HG03460 (cell line): ENCODE results near the gene SGCA.

Experiments used
- ATAC-seq: cut with Tn5 transposase; IDR thresholded peaks from one replicate; pipeline ENCODE4 v1.9.1; 2021; ENCODE audit not compliant: unreplicated experiment

The SGCA gene

DNA sequence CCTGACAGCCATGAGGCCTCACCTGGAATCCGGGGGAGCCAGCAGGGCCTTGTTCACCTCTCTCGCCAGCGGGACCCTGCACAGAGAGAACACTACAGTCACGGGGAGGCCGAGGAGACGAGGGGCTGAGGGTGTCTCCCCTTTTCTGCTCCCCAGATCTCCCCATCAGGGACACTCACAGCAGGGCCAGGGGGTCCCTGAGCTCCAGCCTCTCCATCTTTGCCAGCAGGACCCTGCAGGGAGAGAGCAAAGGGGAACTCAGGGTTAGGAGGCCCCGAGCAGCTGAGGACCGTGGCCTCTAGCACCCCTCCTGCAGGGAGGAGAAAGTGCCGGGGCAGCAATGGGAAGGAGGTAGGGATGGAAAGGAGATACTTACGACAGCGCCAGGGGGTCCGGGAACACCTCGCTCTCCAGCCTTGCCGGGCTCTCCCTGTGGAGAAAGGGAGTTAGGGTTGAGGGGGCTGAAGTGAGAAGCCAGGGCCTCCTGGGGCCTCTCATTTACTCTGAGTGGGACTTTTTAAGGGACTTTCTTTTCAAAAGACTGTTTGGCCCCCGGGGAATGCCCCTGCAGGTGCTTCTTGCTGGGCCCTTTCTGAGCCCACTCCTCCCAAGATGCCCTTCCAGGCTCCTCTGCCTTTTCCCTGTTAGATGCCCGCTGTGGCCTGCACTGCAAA is 26.9 kb downstream of the SGCA start:
- ATAC-seq, result no peak

DNA sequence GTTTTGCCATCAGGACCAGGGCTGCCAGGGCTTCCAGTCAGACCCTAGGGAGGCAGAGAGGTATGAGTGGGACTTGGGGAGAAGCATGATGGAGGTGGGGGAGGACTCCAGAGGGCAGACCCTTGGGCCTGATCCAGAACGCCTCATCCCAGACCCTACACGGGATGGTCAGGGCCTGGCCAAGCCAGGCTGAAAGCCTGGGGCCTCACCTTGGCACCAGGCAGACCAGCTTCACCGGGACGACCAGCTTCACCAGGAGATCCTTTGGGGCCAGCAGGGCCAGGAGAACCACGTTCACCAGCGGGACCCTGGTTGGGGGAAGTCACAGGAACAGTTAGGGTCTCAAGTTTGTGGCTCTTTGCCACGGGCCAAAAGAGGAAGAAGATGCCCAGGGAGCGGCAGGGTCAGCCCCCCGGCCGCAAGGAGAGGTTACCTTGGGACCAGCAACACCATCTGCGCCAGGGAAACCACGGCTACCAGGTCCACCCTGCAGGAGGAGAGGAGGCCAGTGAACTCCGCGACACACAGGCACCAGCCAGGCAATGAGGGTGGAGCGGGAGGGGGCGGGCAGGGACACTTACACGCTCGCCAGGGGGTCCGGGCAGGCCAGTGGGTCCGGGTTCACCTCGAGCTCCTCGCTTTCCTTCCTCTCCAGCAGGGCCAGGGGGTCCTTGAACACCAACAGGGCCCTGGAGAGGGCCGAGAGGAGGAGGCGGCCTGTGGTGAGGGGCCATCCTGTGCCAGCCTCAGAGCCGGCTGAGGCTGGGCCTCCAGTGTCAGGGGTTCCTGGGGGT is 28.5 kb downstream of the SGCA start:
- no peak for ATAC-seq

DNA sequence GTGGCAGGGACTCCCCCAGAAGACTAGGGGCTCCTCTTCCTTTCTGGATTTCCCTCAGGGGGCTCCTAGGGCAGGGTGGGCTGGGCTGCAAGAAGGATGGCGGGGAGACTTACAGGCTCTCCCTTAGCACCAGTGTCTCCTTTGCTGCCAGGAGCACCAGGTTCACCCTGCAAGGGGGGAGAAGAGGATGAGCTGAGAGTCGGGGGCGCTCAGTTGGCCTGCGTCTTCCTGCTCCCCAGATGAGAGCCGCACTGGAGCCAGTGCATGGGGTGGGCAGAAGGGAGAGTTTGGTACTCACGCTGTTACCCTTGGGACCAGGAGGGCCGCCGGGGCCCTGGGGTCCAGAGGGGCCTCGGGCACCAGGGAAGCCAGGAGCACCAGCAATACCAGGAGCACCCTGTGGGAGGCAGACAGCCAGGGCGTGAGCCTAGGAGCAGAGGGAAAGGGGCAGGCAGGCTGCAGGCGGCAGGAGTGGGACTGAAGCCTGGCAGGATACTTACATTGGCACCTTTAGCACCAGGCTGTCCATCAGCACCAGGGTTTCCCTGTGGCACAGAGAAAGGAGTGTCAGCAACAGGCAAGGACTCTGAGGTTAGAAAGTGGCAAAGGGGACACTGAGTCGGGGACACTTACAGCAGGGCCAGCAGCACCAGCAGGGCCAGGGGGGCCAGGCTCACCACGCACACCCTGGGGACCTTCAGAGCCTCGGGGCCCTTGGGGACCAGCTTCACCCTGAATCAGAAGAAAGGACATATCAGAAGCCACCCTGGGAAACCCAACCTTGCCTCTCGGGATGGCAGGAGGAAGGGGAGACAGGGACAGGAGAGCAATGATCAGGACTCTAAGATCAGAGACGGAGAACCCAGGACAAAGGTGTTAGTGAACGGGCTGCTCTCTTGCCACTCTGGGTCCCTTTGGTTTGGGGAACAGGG is 29.4 kb downstream of the SGCA start:
- ATAC-seq, result no peak

DNA sequence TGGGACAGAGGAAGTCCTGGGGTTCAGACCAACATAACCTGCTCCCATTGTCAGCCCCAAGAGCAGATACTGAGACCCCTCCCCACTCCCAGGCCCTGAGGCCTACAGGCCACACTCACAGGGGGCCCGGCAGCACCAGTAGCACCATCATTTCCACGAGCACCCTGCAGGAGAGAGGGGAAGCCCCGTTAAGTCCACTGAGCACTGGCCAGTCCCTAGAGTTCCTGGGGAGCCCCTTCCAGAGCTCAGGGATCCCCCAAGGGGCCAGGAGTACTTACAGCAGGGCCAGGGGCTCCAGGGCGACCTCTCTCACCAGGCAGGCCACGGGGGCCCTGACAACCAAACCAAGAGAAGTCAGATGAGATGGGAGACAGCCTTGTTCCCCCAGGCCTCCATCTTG is 30.2 kb downstream of the SGCA start:
- ATAC-seq, result no peak

DNA sequence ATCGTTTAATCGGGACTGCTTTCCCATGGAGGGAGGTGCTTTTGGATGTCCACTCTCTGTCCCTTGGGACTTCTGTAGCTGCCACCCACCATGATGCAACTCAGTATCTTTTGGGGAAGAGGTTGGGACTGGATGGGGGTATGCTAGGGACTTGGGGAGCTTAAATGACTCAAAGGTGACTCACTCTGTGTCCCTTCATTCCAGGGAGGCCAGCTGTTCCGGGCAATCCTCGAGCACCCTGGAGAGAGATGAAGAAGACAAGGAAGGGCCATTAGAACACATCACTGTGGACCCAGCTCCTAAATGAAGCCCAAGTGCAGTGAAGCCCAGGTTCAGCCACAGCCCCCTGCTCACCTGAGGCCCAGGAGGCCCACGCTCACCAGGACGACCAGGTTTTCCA is 31.0 kb downstream of the SGCA start:
- no peak for ATAC-seq

DNA sequence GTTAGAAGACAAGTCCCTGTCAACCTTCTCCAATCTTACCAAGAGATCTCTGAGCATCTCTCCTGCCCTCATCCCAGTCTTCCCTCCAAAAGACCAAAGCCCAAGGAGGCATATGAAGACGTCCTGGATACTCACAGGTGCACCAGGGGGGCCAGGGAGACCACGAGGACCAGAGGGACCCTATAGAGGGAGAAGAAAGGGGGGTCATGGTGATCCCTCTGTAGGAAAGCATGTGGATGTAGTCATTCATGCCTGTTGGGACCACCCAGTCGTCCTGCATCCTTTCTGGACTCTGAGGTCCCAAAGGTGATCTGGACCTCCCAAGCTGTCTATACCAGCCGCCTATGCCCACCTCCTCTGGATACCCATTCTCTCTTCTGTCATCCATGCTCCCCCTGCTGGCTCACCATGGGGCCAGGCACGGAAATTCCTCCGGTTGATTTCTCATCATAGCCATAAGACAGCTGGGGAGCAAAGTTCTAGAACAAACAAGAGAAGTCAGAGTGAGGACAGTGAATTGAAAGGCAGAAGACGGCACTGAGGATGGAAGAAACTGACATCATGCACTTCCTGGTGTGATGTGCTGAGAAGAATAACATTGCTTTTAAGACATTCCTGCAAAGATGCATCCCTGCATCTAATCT is 32.3 kb downstream of the SGCA start:
- ATAC-seq, result no peak

DNA sequence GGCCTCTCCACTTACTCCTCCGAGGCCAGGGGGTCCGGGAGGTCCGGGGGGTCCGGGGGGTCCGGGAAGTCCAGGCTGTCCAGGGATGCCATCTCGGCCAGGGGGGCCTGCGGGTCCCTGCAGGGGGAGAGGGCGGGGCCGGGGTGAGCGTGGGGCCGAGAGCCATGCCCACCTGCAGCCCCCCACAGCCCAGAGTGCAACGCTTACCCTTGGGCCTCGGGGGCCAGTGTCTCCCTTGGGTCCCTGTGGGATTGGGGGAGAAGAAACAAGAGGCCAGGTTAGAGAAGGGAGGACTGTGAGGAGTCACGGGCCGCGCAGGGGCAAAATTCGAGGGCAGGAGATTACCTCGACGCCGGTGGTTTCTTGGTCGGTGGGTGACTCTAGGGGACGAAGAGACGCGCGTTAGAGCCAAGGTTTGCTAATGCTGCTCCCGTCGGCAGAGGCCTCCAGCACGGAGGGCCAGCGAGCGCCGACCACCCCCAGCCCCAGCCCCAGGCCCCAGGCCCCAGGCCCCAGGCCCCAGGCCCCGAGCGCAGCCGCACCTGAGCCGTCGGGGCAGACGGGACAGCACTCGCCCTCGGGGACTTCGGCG is 33.5 kb downstream of the SGCA start:
- no peak for ATAC-seq

DNA sequence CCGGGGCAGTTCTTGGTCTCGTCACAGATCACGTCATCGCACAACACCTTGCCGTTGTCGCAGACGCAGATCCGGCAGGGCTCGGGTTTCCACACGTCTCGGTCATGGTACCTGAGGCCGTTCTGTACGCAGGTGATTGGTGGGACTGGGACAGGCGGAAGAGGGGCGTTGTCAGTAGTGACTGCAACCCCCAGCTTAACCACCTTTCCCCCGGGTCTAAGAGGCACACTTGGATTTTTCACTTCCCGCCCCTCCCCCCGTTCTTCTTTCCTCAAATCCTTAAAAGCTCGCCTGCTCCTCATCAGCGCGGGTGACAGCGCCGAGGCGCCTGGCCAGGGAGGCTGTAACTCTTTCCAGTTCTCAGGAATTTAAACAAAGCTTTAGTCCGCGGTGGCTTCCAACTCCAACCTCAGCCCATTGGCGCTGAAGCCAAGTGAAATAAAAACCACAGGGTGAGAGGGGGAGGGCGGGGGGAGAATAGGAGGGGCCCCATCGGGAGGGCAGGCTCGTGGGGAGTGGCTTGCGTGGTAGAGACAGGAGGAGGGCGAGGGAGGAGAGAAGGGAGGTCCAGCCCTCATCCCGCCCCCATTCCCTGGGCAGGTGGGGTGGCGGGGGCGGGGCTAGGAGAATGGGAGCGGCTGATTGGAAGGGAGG is 34.1 kb downstream of the SGCA start:
- peak; percentile 18 for ATAC-seq

DNA sequence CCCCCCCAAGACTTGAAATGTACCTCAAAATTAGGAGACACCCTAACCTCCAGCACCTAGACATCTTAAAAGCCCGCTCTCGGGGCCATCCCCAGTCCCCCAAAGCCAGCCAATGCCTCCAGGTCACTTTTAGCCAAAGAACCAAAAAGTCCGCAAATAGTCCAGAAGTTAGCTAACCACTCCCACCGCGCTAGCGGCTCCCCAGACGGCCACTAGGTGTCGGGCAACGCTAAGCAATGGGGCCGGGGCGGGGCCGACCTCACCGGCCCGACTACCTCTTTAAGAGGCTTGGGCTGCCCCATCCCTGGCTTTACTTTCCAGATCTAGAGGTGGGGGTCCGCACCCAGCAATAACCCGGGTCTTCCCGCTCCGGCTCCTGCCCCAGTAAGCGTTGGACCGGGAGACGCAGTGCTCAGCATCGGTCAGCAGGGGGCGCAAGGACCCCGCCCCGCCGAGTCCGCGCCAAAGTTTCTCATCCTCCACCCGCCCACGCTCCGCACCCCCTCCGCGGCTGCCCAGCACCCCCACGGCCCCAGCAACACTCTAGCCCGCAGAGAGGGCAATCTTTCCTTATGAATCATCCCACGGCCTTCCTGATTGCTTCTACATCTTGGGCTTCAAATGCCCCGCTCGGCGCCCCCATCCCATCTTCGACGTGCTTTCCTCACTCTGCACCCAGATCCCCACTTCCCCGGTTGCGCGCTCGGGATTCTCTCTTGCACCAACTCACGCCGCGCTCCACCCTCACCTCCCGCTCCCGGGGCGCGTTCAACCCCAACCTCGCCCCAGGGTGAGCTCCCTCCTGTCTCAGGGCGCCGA is 34.9 kb downstream of the SGCA start:
- peak; percentile 60 for ATAC-seq

DNA sequence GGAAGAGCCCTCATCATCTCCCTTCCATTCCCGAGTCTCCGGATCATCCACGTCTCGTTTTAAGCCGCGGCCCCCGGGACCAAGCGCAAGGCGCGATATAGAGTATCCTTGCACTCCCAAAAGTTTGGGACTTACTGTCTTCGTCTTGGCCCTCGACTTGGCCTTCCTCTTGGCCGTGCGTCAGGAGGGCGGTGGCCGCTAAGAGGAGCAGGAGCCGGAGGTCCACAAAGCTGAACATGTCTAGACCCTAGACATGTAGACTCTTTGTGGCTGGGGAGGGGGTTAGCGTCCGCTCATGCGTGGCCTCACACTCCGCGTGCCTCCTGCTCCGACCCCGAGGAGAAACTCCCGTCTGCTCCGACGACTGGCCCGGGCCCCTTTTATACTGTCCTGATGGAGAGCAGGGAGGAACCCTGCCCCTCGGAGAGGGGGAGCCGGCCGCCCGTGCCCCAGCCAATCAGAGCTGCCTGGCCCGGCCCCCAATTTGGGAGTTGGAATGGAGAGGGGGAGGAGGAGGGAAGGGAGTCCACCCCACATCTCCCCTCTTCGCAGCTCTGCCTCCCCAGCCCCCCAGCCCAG is 35.6 kb downstream of the SGCA start, which contains the start of gene COL1A1:
TSS of gene COL1A1 (minus strand) at position 356 of the 579 bp plus-strand sequence. CDS start at position 238, 118 bp downstream.
- ATAC-seq, result no peak

DNA sequence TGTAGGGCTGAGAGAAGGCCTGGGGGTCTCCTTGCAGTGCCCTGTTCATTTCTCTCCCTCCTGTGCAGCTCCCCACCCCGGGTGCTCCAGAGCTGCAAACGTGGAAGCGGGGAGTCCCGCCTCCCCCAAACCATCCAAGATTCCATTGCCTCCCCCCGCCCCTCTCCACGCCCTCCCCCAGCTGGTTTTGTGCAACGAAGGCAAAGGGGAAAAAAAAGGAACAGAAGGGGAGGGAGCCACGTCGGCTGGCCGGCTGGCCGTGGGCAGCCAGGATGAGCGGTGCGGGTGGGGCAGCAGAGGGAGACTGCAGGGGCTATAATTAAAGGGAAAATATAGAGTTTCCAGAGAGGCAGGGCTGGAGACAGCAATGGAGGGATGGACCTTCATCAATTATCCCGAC is 37.3 kb downstream of the SGCA start:
- no peak for ATAC-seq

DNA sequence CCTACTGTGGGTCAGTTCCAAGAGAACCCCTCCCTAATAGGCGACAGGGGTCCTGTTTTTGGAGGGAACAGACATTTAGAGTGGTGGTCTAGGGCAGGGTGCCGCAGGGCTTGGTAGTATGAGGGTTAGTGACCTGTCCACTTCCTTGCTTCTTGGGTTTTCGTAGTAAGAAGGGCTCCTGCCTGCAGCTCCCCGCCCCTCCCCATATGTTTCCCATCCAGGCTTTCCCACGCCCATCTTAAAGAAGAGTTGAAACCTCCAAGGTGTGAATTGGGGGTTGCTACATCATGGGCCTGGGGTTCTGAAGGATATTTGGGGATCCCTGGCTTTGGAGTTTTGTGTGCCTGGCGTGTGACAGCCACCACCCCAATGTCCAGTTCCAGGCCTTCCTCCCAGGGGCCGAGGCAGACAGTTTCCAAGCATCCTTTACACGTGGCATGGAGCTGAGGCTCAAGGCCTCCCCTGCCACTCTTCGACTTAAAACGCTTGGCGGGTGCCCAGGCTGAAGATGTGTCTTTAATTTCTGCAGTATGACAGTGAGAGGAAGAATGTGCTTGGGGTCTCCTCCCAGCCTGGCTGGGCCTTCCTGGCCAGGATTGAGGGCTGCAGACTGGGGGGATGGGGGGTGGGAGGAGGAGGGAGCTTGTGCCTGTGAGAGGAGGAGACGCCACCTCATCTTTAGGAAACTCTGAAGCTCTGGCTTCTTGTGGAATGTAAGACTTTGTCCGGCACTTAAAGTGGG is 38.0 kb downstream of the SGCA start:
- ATAC-seq, result no peak

DNA sequence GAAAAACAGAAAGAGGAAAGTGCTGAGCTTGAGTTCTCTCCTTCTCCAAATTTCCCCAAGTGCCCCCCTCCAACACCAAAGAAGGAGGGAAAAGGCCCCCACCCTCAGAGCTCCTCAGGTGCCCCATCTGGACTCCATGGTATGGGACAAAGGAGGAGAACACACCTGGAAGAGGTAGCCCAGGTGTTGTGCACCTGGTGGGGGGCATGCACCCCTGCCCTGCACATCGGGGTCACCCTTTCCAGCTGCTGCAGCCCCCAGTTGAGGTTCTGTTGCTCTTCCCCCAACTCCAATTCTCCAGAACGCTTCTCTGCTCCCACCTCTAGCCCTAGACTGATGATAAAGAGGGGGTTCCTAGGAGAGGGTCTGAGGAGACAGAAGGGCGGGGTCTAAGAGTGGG is 38.6 kb downstream of the SGCA start:
- no peak for ATAC-seq

DNA sequence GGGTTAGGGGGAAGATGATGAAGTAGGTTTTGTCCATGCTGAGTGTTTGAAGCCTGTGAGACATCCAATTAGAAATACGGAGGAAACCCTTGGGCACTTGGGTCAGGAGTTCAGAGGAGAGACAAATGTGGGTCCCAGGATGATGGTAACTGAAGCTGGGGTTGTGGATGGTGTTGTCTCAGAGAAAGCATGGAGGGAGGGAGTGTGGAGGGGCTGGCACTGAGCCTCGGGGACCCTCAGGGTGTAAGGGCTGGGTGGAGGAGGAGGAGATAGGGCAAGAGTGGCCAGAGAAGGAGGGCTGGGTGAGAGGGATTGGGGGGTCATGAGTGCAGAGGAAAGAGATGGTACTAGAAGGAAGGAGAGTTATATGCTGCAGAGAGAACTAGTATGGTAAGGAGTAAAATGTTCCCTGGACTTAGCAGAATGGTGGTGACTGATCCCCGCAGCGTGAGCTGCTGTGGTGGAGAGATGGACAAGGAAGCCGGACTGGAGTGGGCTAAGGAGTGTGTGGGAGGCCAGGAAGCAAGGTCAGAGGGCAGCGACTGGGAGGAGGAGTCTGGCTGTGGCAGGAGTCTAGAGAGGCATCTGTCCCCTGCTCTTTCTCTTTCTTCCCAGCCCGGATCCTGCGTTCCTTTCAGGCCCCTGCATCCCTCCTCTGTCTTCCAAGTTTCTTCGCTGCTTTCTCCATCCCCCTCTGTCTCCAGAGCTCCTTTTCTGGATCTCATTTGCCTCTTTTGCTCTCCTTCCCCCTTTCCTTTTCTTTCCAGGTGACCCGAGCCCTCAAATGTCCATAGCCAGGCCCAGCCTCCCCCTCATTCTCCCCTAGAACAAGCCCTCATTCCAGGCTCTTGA is 39.5 kb downstream of the SGCA start:
- no peak for ATAC-seq

DNA sequence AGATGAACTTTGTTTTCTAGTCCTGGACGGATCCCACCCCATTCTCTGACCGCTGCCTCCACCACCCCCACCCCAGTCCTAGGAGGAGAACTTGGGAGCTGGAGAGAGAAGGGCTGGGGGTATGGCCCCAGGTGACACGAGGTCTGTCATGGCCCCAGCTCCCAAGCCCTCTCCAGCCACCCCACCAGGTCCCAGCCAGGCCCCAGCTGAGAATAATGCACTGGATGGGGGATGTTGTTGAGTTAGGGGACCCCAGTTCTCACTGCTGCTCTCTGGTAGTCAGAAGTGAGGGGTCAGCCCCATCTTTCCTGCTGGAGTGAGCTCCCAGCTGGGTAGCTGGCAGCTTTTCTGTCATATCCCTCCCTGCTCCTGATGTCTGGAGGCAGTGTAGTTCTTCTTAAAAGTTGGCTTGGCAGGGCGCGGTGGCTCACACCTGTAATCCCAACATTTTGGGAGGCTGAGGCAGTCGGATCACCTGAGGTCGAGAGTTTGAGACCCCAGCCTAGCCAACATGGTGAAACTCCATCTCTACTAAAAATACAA is 40.2 kb downstream of the SGCA start:
- no peak for ATAC-seq

DNA sequence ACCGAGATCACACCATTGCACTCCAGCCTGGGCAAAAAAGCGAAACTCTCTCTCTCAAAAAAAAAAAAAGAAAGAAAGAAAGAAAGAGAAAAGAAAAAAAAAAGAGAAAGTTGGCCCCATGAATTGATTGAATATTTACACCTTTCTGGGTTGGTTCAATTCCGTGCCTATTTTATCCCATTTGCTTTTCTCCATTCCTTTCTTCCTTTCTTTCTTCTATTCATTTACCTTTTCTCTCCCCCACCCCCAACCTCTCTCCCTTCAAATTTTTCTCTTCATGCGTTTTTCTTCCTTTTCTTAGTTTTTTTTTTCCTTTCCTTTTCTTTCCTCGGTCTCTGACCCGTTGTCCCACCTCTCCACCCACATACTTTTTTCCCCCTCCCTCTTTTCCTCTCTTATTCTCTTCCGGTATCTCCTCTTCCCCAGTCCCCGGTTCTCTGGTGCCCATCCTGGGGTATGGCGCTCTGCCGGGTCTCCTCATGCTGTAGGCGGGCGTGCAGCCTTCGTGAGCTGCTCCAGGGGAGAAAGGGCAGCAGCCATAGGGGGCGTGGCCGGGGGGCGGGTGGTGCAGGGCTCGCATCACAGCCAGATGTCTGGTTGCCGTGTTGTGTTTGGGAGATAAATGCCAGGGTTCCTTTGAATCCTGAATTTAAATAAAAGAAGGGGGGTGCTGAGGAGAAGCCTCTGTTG is 40.9 kb downstream of the SGCA start:
- ATAC-seq, result no peak
